ENCODE measurements around the gene CENPVL1.
"Not testable (repeated sequence)": the region's sequence is repeated elsewhere in the genome, so short reads cannot be mapped to it uniquely, and the experiment has no call there.

The CENPVL1 gene

DNA sequence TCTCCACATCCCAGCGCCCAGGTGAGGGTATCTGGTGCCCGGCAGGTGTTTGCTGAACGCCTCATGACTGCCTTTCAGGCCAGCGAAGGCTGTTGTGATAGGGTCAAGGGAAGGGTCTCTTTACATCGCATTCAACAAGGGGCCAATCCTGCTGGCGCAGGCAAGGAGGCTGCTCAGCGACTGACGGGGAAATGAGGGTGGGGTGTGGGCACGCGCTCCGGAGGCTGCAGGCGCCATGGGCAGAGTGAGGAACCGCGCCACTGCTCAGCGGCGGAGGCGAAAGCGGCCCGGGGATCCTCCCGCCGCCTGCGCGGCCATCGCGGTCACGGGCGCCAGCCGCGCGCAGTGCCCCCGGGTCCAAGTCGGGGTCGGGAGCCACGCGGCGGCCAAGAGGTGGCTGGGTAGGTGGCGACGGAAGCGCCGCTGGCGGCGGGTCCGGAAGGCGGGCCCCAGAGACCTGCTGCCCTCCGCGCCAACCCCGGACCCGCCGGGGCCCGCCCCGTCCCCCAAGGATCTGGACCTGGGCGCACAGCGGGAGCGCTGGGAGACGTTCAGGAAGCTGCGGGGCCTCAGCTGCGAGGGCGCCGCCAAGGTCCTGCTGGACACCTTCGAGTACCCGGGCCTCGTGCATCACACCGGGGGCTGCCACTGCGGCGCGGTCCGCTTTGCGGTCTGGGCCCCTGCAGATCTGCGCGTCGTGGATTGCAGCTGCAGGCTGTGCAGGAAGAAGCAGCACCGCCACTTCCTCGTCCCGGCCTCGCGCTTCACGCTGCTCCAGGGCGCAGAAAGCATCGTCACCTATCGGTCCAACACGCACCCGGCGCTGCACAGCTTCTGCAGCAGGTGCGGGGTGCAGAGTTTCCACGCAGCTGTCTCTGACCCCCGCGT is at the start of gene CENPVL1:
Gene CENPVL1 (plus strand): TSS at position 236 of the 888 bp plus-strand sequence. CDS start 0 bp downstream, at position 236.
- not testable (repeated sequence) for DNase-seq

DNA sequence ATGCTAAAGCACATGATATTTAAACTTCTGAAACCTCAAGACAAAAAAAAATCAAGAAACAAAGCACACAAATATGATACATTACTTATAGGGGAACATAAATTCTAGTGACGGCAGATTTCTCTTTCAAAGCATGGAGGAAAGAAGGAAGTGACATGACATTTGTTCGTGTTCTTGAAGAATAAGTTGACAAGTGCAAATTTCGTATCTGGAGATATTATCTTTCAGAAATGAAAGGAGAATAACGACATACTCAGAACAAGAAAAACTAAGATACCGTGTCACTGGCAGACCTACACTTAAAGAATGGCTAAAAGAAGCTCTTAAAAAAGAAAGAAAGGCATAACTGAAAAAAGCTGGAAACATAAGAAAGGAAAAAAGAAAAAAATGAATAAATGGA is 44.3 kb upstream of the CENPVL1 start:
- no peak for DNase-seq

- DNase-seq: not testable (repeated sequence)
These were observed 30.5 kb upstream of the CENPVL1 start for GRCh38 chrX:51679689-51680433.

DNA sequence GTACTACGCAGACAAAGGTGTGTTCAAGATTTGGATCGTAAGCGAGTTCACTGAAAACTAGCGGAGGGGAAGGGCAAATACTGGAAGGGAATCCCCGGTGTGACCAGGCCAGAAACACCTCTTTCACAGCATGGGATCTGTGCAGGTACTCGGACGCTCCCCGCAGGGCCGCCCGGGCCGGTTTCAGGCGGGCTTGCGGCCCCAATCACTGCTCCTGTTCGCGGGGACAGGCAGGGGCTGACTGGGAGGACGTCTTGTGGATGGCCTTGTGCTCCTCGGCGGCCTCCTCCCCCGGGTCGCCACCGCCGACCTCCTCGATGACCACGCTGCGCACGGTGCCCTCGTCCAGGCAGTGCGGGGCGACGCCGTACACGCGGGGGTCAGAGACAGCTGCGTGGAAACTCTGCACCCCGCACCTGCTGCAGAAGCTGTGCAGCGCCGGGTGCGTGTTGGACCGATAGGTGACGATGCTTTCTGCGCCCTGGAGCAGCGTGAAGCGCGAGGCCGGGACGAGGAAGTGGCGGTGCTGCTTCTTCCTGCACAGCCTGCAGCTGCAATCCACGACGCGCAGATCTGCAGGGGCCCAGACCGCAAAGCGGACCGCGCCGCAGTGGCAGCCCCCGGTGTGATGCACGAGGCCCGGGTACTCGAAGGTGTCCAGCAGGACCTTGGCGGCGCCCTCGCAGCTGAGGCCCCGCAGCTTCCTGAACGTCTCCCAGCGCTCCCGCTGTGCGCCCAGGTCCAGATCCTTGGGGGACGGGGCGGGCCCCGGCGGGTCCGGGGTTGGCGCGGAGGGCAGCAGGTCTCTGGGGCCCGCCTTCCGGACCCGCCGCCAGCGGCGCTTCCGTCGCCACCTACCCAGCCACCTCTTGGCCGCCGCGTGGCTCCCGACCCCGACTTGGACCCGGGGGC is 28.2 kb upstream of the CENPVL1 start:
- not testable (repeated sequence) for DNase-seq

- not testable (repeated sequence) for DNase-seq
These were observed 27.6 kb upstream of the CENPVL1 start, which contains the start of gene CENPVL2 for GRCh38 chrX:51682720-51683062. CENPVL2 (minus strand) TSS chrX:51682831; CDS start chrX:51682831, 0 bp downstream.

GRCh38 chrX:51694254-51694653 is 16.1 kb upstream of the CENPVL1 start:
- no peak for DNase-seq

GRCh38 chrX:51697397-51697796 is 12.9 kb upstream of the CENPVL1 start:
- no peak for DNase-seq

GRCh38 chrX:51712943-51713647 is 2.8 kb downstream of the CENPVL1 start:
- not testable (repeated sequence) for DNase-seq

DNA sequence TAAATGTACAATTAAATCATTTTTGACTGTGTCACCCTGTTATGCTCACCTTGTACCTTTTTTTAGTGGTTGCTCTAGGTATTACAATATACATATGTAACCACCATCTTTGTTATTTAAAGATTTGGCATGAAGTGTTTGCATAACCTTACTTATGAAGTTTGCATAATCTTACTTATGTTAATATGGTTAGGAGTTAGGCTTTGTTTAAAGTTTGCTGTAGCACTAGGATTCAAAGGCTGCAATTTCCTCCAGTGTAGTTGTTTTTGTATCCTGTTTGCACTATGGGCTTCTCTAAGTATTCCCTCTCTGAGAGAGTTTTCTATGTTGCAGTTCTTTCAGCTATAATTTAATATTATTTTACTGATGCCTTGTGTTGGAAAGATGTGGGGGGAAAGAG is 17.9 kb downstream of the CENPVL1 start:
- no peak for DNase-seq

GRCh38 chrX:51737091-51737490 is 26.8 kb downstream of the CENPVL1 start:
- DNase-seq: no peak

DNA sequence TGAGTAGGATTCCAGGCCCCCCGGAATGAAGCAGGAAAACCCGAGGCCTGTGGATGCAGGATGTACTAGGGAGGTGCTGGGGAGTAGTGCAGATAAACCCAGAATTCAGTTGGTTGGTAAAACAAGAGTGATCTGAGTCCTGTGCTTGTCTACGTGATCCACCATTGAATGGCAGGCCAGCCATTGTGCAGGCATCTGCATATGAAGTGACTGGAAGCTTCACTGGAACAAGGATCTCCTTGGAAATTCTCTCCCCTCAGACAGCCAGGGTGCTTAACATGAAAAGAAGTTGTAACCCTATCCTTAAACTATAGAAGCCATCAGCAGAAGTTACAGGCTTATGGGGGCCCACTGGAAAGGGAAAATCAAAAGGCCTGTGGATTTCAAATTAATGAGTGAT is 32.3 kb downstream of the CENPVL1 start:
- DNase-seq: no peak

DNA sequence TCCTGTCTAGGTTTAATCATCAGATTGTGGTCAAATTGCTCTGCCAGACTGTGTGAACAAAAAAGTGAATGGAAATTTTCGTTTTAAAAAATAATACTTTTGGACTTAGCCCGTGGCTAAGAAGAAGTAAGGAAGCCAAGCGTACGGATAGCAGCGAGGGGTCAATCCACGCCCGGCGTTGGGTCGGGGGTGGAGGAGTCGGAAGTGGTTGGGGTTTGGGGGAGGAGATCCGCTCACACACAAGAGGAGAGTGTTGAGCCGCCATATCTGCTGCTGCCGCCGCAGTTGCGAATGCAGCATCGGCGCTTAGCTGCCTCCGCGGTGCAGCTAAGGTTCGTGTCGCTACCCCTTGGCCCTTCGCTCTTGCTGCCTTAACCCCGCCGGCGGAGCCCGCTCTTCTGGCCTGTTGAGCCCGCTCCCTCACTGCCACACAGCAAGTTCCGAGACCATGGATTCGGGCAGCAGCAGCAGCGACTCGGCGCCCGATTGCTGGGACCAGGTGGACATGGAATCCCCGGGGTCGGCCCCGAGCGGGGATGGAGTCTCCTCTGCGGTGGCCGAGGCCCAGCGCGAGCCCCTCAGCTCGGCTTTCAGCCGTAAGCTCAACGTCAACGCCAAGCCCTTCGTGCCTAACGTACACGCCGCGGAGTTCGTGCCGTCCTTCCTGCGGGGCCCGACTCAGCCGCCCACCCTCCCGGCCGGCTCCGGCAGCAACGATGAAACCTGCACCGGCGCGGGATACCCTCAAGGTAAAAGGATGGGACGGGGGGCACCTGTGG is 33.1 kb downstream of the CENPVL1 start, which contains the start of gene GSPT2:
Gene GSPT2 (plus strand): TSS at position 264 of the 779 bp plus-strand sequence. CDS start 185 bp downstream, at position 449.
- peak; percentile 75 for DNase-seq

DNA sequence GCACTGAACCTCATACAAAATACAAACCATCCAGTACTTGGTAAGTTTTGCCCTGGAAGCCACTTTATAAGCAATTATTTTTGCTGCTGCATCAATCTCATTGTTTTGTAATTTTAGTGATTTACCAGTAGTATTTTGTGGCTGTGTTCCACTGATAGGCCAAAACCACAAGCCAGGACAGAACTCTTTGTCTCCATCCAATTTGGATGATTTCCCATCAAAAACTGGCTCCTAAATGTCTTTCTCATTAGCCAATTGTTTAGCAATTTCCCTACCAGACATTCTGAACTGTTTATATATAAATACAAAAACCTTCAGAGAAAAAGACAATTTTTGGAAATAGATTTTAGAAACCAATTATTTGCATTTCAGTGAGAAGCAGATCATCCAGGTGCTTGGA is 37.4 kb downstream of the CENPVL1 start:
- no peak for DNase-seq

DNA sequence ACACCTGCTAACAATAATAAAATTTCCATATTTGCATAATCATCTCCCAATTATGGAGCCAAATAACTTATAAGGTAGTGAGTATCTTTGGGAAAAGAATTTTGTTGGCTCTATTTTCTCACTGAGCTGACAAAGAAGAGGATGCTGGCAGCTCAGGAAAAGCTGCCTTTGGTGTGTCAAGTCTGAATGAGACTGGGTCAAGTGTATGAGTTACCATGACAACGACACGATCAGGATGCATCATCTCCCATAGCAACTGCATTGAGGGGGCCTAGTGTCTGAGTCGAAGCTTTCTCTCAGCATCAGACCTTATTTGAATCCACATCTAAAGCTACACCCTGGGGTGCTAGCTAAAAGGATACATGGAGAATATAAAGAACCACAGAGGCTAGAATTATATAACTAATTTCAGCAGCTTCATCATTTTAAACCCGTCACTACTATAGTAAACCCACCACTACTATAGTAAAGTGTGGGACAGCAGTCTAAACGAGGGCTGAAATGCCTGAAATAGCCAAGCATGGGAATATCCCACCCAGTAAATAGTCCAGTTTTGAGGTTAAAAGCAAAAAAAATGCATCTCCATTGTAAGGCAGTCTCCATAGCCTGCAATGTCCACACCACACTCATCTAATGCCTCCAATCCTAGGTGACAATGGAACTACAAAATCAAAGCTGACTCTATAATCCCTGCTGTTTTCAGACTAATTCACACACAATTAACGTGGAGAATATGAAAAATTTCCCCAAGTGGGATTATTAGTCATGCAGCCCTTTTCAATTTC is 48.9 kb downstream of the CENPVL1 start:
- DNase-seq: no peak

- DNase-seq: no peak
These were observed 50.3 kb downstream of the CENPVL1 start for GRCh38 chrX:51760657-51761056.

Measured in fibroblast of skin of right quadriceps (primary cell).